HG03439 (cell line): Measurements from ENCODE around the gene EMC9.

Experiments used
- ATAC-seq: cut with Tn5 transposase; IDR thresholded peaks from one replicate; pipeline ENCODE4 v1.9.1; 2021; ENCODE audit warnings: mild to moderate bottlenecking, moderate library complexity; ENCODE audit not compliant: unreplicated experiment

Gene EMC9

GRCh38 chr14:24177041-24177825 is 35.8 kb upstream of the EMC9 start:
- no peak for ATAC-seq

GRCh38 chr14:24176599-24176998 is 35.2 kb upstream of the EMC9 start:
- no peak for ATAC-seq

- ATAC-seq = no peak
Observed at GRCh38 chr14:24172871-24173281, 31.5 kb upstream of the EMC9 start.

- no peak for ATAC-seq
Observed at GRCh38 chr14:24172261-24172860, 31.0 kb upstream of the EMC9 start.

GRCh38 chr14:24171422-24172260 is 30.2 kb upstream of the EMC9 start, which contains the start of gene REC8:
TSS of gene REC8 (plus strand) at chr14:24172080. CDS start at chr14:24172553, 473 bp downstream.
- peak; percentile 63 for ATAC-seq

GRCh38 chr14:24167469-24168114 is 26.2 kb upstream of the EMC9 start:
- no peak for ATAC-seq

- no peak for ATAC-seq
Observed at GRCh38 chr14:24165785-24166184, 24.4 kb upstream of the EMC9 start.

GRCh38 chr14:24164518-24164991 is 23.2 kb upstream of the EMC9 start:
- no peak for ATAC-seq

GRCh38 chr14:24162093-24162492 is 20.7 kb upstream of the EMC9 start:
- ATAC-seq = no peak

- peak; percentile 72 for ATAC-seq
Observed at GRCh38 chr14:24160850-24161804, 19.7 kb upstream of the EMC9 start, which contains the start of gene IRF9. TSS of gene IRF9 (plus strand) at chr14:24161265. CDS start at chr14:24162145, 880 bp downstream.

GRCh38 chr14:24160499-24160849 is 19.1 kb upstream of the EMC9 start:
- ATAC-seq = no peak

- no peak for ATAC-seq
Observed at GRCh38 chr14:24159777-24160498, 18.5 kb upstream of the EMC9 start.

GRCh38 chr14:24157331-24157730 is 15.9 kb upstream of the EMC9 start:
- ATAC-seq = no peak

GRCh38 chr14:24156840-24157239 is 15.4 kb upstream of the EMC9 start:
- ATAC-seq = no peak

- ATAC-seq = no peak
Observed at GRCh38 chr14:24155100-24155499, 13.7 kb upstream of the EMC9 start.

- no peak for ATAC-seq
Observed at GRCh38 chr14:24151404-24152080, 10.2 kb upstream of the EMC9 start.

GRCh38 chr14:24150993-24151392 is 9.6 kb upstream of the EMC9 start:
- no peak for ATAC-seq

- ATAC-seq = no peak
Observed at GRCh38 chr14:24150567-24150966, 9.2 kb upstream of the EMC9 start.

- ATAC-seq = no peak
Observed at GRCh38 chr14:24150061-24150460, 8.7 kb upstream of the EMC9 start.
